Kidney capillary endothelial cell (primary cell): ENCODE results near the gene POTEF.
"Not testable (repeated sequence)": the region's sequence is repeated elsewhere in the genome, so short reads cannot be mapped to it uniquely, and the experiment has no call there.

ENCODE experiments used
- DNase-seq: peaks from one replicate; pipeline ENCODE4 v3.0.0-alpha.2; 2018; ENCODE audit warnings: low spot score

The POTEF gene

GRCh38 chr2:130127726-130128125 is 1.3 kb downstream of the POTEF start:
- not testable (repeated sequence) for DNase-seq

- DNase-seq = not testable (repeated sequence)
Observed at GRCh38 chr2:130120924-130121323, 8.1 kb downstream of the POTEF start.

DNA sequence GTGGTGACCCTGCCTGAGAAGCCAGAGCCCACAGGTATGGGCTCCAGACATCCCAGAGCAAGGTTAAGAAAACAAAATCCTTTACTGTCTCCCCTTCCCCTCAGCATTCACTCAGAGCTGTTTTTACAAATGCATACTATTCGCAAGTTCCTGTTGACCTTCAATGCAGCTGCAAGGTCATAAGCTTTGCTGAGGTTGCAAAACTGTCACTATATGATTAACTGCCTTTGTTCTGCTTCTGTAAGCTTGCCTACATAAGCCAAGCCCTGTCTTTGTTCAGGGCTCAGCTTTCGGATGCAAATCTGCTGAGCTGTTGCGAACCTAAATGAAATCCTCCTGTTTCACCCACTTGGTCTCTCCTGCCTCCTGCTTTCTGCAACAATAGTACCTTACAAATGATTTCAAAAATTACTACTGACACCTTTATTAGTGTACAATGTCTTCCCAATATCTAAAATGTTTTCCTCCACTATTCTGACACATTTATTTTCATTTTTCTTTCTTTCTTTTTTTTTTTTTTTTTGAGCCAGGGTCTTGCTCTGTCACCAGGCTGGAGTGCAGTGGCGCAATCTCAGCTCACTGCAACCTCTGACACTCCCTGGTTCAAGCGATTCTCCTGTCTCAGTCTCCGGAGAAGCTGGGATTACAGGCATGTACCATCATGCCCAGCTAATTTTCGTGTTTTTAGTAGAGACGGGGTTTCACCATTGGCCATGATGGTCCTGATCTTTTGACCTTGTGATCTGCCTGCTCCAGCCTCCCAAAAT is 26.2 kb downstream of the POTEF start:
- not testable (repeated sequence) for DNase-seq

GRCh38 chr2:130062645-130063044 is 66.4 kb downstream of the POTEF start:
- not testable (repeated sequence) for DNase-seq

- not testable (repeated sequence) for DNase-seq
Observed at GRCh38 chr2:130059982-130060381, 69.0 kb downstream of the POTEF start.

DNA sequence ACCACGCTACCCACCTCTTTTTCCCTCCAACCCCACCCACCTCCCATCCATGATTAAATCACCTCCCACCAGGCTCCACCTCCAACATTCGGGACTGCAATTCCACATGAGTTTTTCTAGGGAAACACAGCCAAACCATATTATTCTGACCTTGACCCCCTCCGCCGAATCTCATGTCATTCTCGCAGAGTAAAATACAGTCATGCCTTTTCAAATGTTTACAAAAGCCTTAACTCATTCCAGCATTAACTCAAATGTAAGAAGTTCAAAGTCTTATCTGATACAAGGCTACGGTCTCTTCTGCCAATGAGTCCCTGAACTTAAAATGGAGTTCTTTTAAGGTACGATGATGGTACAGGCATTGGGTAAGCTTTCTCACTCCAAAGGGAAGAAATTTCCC is 72.7 kb downstream of the POTEF start:
- DNase-seq = not testable (repeated sequence)

GRCh38 chr2:130053217-130053911 is 75.7 kb downstream of the POTEF start:
- DNase-seq = not testable (repeated sequence)

- not testable (repeated sequence) for DNase-seq
Observed at GRCh38 chr2:130052376-130052775, 76.6 kb downstream of the POTEF start.

GRCh38 chr2:130048422-130048821 is 80.6 kb downstream of the POTEF start:
- not testable (repeated sequence) for DNase-seq

DNA sequence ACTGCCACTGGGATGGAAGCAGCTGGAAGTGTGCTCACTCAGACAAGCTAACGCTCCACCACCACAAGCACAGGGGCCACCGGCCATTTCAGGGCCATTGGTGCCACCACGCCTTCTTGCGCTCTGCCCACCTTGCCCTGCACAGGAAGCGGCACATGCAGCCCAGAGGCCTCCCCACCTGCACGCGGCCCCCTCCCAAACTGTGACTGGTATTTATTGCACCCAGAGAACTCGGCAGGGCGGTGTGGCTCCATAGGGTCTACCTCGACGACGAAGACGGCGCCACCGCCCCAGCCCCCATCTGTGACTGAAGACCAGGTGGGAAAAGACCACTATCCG is 90.8 kb downstream of the POTEF start:
- not testable (repeated sequence) for DNase-seq

DNA sequence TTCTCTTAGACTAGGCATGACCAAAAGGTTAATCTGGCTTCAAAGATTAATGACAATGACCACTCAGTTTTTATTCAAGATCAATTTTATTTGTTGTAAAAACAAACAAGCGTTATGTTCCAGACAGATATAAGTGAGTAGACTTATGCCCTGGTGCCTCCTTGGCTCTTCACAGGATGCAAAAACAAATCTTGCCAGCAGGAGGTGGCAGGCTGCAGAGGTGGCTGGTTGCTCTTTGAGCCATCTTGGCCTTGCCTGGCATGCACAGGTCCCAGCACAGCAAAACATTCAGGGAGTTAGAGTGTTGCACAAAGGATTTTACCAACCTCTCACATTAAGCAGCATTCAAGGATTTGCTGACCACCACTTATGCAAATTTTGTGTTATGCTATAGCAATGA is 103.1 kb downstream of the POTEF start:
- DNase-seq = not testable (repeated sequence)
